Measurements from ENCODE around the gene MDFI.

MDFI gene

DNA sequence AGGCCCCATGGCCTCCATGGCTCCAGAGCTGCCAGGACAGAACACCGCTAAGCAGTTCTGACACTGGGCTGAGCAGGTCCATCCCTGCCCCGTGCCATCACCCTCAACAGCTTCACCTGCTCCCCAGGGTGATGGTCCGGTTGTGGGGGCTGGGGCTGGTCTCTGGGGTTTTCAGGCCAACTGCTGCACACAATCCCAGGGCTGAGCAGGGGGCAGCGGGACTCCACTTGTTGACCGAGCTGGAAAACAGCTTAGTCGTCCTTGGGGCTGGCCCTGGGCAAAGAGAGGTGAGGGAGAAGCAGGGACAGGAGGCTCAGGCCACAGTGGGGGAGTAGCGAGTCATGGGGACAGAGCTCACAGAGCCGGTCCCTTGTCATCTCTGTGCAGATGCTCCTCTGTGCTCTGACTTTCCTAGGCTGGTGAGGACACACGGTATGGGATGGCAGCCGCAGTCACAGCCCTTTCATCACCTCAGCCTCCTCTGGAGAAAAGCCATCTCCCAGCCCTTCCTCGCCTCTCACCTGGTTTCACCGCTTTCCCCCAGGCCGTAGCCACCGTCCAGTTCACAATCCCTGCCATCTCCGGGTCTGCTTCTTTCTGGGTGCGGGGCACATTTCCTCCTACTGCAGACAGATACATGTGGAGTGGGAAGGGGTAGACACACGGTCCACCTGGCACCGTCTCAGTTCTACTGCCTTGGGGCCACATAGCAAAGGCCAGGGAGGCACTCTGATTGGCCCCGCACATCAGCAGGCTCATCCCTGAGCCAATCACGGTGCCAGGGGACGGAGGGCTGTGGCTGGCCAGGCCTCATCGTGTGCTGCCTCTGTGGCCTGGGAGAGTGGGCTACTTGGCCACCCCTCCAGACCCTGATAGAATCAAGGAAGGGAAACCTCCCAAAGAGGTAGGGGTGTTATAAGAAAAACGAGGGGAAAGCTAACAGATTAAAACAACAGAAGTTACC is 19.1 kb downstream of the MDFI start:
- TF ChIP-seq CTCF (IDR thresholded peaks at IDR 0.05; ENCODE audit: unreplicated experiment in 3 of 3) = no peak

DNA sequence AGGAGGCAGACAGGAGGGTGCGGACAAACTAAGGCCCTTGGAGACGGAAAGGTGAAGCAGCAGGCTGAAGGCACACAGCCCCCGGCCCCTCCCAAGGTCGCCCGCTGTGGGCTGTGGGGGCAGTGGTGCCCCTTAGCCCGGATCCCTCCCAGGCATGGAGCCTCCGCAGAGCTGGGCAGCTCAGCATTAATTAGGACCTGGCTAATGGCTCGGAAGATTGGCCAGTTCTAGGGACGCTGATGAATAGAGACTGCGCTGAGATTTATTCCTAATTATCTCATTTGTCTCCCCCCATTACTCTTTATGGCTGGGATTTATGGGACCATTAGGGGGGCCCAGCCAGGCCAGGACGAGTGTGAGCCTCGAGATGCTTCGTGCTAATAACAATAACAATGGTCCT is 20.4 kb downstream of the MDFI start:
- H3K36me3 Mint-ChIP-seq (ENCODE audit: low read depth) = no peaks in the 10 kb centered on the region
- no peaks in the 10 kb centered on the region for H3K9me3 Mint-ChIP-seq
- peaks cover 28% of the 10 kb centered on the region for H3K27me3 Mint-ChIP-seq (ENCODE audit: low read depth)
- H3K4me1 Mint-ChIP-seq = peaks cover 59% of the 10 kb centered on the region
- no peak overlapping the region for H3K4me3 Mint-ChIP-seq
- TF ChIP-seq CTCF (IDR thresholded peaks at IDR 0.05; ENCODE audit: unreplicated experiment in 3 of 3) = no peak
- H3K27ac Mint-ChIP-seq = peak overlapping the region in 1 of 3 experiments; percentile 10

More for the DNA sequence above, 19.1 kb downstream of the MDFI start:
- H3K27me3 Mint-ChIP-seq (ENCODE audit: low read depth) = peaks cover 20% of the 10 kb centered on the region
- H3K9me3 Mint-ChIP-seq = no peaks in the 10 kb centered on the region
- no peak overlapping the region for H3K4me3 Mint-ChIP-seq
- peaks cover 61% of the 10 kb centered on the region for H3K4me1 Mint-ChIP-seq
- H3K36me3 Mint-ChIP-seq (ENCODE audit: low read depth) = peaks cover 7% of the 10 kb centered on the region
- H3K27ac Mint-ChIP-seq = peak overlapping the region; percentile 89 to 93 (median 92)

DNA sequence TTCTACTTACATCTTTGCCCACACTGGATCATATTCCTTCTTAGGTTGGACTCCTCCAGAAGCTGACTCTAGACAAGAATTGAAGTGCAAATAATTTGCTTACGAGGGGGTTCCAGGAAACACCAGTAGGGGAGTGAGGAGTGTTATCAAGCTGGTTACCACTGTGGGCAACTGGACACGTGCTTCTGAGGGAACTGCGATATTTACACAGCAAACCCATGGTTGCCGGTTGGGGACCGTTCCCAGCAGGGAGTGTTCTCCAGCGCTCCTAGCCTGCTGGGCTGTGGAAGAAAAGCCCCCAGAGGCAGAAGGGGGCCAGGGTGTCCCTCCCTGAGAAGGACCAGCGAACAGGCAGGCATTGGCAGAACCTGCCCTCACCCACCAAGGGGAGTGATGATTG is 21.7 kb downstream of the MDFI start:
- H3K27ac Mint-ChIP-seq = no peak overlapping the region
- TF ChIP-seq CTCF (IDR thresholded peaks at IDR 0.05; ENCODE audit: unreplicated experiment in 3 of 3) = no peak
- H3K4me1 Mint-ChIP-seq = peaks cover 53% of the 10 kb centered on the region
- H3K36me3 Mint-ChIP-seq (ENCODE audit: low read depth) = no peaks in the 10 kb centered on the region
- H3K27me3 Mint-ChIP-seq (ENCODE audit: low read depth) = peaks cover 36% of the 10 kb centered on the region
- H3K4me3 Mint-ChIP-seq = no peak overlapping the region
- no peaks in the 10 kb centered on the region for H3K9me3 Mint-ChIP-seq

GRCh38 chr6:41663568-41663967 is 25.3 kb downstream of the MDFI start:
- Mint-ChIP-seq H3K27ac (peak overlapping the region in 2 of 3 experiments; percentile 10 to 37), H3K4me3 (no peak overlapping the region), H3K9me3 (peaks cover 4% of the 10 kb centered on the region), H3K4me1 (peaks cover 20% of the 10 kb centered on the region), H3K36me3 (ENCODE audit: low read depth) (no peaks in the 10 kb centered on the region), H3K27me3 (ENCODE audit: low read depth) (peaks cover 36% of the 10 kb centered on the region)
- no peak for TF ChIP-seq CTCF (IDR thresholded peaks at IDR 0.05; ENCODE audit: unreplicated experiment in 3 of 3)

GRCh38 chr6:41664271-41664670 is 26.0 kb downstream of the MDFI start:
- no peak overlapping the region for H3K27ac Mint-ChIP-seq
- no peaks in the 10 kb centered on the region for H3K36me3 Mint-ChIP-seq (ENCODE audit: low read depth)
- no peak for TF ChIP-seq CTCF (IDR thresholded peaks at IDR 0.05; ENCODE audit: unreplicated experiment in 3 of 3)

More at GRCh38 chr6:41664271-41664670, 26.0 kb downstream of the MDFI start:
- Mint-ChIP-seq H3K4me3 (no peak overlapping the region), H3K27me3 (ENCODE audit: low read depth) (peaks cover 30% of the 10 kb centered on the region), H3K9me3 (peaks cover 4% of the 10 kb centered on the region), H3K4me1 (peaks cover 19% of the 10 kb centered on the region)

Data from nephron (organoid).